ENCODE results near the gene RTN3. TPM values are rescaled to one million over a fixed set of nuclear protein-coding genes. Genes with fewer than 3 reads are reported as not detected.

Gene RTN3
- total and polyA plus RNA-seq, 4 donors, result 82.1 to 102 (median 92.6) TPM

DNA sequence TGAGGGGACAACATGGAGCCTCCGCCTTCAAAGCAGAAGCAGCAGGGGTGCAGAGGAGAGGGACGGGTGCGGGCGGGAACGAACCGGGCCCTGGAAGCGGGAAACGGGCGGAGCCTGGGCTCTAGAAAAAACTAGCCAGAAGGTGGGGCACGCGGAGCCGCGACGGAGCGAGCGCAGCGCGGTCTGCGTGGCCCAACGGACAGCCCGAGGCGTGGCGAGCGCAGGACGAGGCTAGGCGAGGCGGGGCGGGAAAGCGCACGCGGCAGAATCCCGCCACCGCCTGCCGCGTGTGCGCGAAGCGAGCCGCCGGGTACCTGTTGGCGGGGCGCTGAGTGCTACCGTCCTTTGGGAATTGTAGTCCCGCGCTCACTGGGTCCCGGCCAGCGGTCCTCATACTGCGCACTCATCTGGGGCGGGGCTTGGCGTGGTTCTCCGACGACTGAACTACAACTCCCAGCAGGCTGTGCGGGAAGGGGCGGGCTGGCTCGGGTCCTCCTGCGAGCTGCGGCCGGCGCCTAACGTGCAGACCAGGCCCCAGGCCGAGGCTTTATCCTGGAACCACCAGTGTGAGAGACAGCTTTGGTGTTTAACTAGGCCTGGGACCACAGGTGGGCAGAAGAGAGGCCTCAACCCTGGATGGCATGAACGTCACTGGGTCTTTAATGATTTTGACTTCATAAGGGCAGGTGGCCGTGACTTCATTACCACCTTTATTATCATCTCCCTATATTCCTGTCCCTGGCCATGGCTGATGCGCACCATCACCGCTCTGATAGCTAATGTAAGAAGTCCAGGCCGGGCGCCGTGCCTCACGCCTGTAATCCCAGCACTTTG is 9.8 kb upstream of the RTN3 start, which contains the start of gene ATL3:
ATL3 (minus strand) TSS at position 55 of the 834 bp plus-strand sequence; CDS start at position 14, 41 bp downstream.
- ATAC-seq (ENCODE audit: insufficient read depth, low FRiP score) (peak; percentile 92), DNase-seq (peak; percentile 95 to 96 (median 95))
- Histone ChIP-seq H3K27me3 (ENCODE audit: control insufficient read depth in 3 of 3, insufficient read depth in 3 of 3, low read length in 2 of 3) (no peaks in the 10 kb centered on the region), H3K27ac (ENCODE audit: low read depth in 1 of 2, low read length in 1 of 2) (peak within 1 kb of the TSS; percentile 95 to 97), H3K4me1 (ENCODE audit: control insufficient read depth in 5 of 5, insufficient read depth in 5 of 5, low read length in 5 of 5) (peaks cover 0 to 20% (median 9%) of the 10 kb centered on the region in 5 donors), H3K9me3 (ENCODE audit: control insufficient read depth in 4 of 4, insufficient read depth in 3 of 4, low read length in 3 of 4) (no peaks in the 10 kb centered on the region), H3K9ac (ENCODE audit: insufficient read depth in 1 of 2, low read length in 2 of 2) (peak within 1 kb of the TSS; percentile 65 to 88), H3K36me3 (ENCODE audit: control insufficient read depth in 4 of 4, insufficient read depth in 4 of 4, low read length in 4 of 4) (no peaks in the 10 kb centered on the region), H3K4me3 (peak within 1 kb of the TSS; percentile 72)
- WGBS, 2 donors, result 11% methylated on average over 67 to 69 of the region's 69 CpGs
- TF ChIP-seq, protein P1, sequence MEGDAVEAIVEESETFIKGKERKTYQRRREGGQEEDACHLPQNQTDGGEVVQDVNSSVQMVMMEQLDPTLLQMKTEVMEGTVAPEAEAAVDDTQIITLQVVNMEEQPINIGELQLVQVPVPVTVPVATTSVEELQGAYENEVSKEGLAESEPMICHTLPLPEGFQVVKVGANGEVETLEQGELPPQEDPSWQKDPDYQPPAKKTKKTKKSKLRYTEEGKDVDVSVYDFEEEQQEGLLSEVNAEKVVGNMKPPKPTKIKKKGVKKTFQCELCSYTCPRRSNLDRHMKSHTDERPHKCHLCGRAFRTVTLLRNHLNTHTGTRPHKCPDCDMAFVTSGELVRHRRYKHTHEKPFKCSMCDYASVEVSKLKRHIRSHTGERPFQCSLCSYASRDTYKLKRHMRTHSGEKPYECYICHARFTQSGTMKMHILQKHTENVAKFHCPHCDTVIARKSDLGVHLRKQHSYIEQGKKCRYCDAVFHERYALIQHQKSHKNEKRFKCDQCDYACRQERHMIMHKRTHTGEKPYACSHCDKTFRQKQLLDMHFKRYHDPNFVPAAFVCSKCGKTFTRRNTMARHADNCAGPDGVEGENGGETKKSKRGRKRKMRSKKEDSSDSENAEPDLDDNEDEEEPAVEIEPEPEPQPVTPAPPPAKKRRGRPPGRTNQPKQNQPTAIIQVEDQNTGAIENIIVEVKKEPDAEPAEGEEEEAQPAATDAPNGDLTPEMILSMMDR (IDR thresholded peaks at IDR 0.05; ENCODE audit: control extremely low read depth, extremely low read depth), result no peak

DNA sequence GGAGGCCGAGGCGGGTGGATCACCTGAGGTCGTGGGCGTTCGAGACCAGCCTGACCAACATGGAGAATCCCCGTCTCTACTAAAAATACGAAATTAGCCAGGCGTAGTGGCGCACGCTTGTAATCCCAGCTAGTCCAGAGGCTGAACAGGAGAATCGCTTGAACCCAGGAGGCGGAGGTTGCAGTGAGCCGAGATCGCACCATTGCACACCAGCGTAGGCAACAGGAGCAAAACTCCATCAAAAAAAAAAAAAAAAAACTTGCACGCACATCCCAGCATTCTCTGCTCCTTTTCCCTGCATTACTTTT is 9.2 kb upstream of the RTN3 start:
- TF ChIP-seq, protein P1 (IDR thresholded peaks at IDR 0.05; ENCODE audit: control extremely low read depth, extremely low read depth), result no peak
- Histone ChIP-seq H3K9me3 (ENCODE audit: control insufficient read depth in 4 of 4, insufficient read depth in 3 of 4, low read length in 3 of 4) (no peaks in the 10 kb centered on the region), H3K27me3 (ENCODE audit: control insufficient read depth in 3 of 3, insufficient read depth in 3 of 3, low read length in 2 of 3) (no peaks in the 10 kb centered on the region), H3K4me3 (no peak overlapping the region), H3K36me3 (ENCODE audit: control insufficient read depth in 4 of 4, insufficient read depth in 4 of 4, low read length in 4 of 4) (no peaks in the 10 kb centered on the region), H3K9ac (ENCODE audit: insufficient read depth in 1 of 2, low read length in 2 of 2) (no peak overlapping the region), H3K27ac (ENCODE audit: low read depth in 1 of 2, low read length in 1 of 2) (no peak overlapping the region), H3K4me1 (ENCODE audit: control insufficient read depth in 5 of 5, insufficient read depth in 5 of 5, low read length in 5 of 5) (peaks cover 0 to 19% (median 9%) of the 10 kb centered on the region in 5 donors)
- ATAC-seq (ENCODE audit: insufficient read depth, low FRiP score), result no peak
- no peak for DNase-seq
- 98% methylated on average over 15 to 16 of the region's 16 CpGs for WGBS, 2 donors

DNA sequence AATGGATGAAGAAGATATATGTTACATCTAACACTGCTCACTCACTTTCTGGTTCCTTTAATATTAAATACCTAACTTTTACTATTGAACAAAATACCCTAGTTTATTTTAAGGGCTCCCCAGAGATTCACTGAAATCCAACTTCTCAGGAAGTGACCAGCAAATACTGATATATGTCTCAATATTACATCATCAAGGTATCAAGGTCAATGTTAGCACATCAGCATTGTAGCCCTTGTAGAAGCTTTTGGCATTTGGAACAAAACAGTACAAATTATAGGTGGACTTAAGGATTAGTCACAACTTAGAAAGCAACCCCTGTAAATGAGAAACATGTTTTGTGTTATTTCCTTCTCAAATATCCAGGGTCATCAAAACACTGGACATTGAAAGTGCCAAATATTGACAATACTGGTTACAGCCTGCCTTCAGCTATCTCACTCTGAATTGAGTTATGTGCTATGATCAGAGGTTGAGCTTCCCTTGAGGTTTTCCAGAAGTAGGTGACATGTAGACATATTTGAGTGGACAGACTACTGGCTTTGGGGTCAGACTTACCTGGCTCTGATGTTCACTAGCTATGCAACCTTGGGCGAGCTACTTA is 8.3 kb upstream of the RTN3 start:
- WGBS, 2 donors, result 87 to 98% methylated on average over 1 of the region's 1 CpG
- no peak overlapping the region for H3K9ac ChIP-seq (ENCODE audit: insufficient read depth in 1 of 2, low read length in 2 of 2)

More for the DNA sequence above, 8.3 kb upstream of the RTN3 start:
- H3K27me3 ChIP-seq (ENCODE audit: control insufficient read depth in 3 of 3, insufficient read depth in 3 of 3, low read length in 2 of 3), result no peaks in the 10 kb centered on the region
- H3K4me3 ChIP-seq, result no peak overlapping the region
- TF ChIP-seq, protein P1 (IDR thresholded peaks at IDR 0.05; ENCODE audit: control extremely low read depth, extremely low read depth), result no peak
- ATAC-seq (ENCODE audit: insufficient read depth, low FRiP score), result no peak
- no peak for DNase-seq
- H3K27ac ChIP-seq (ENCODE audit: low read depth in 1 of 2, low read length in 1 of 2), result no peak overlapping the region
- peaks cover 0 to 10% (median 6%) of the 10 kb centered on the region in 5 donors for H3K4me1 ChIP-seq (ENCODE audit: control insufficient read depth in 5 of 5, insufficient read depth in 5 of 5, low read length in 5 of 5)
- no peaks in the 10 kb centered on the region for H3K9me3 ChIP-seq (ENCODE audit: control insufficient read depth in 4 of 4, insufficient read depth in 3 of 4, low read length in 3 of 4)
- H3K36me3 ChIP-seq (ENCODE audit: control insufficient read depth in 4 of 4, insufficient read depth in 4 of 4, low read length in 4 of 4), result no peaks in the 10 kb centered on the region
